Measurements from ENCODE around the gene P4HB. TPM values are rescaled to one million over a fixed set of nuclear protein-coding genes. Genes with fewer than 3 reads are reported as not detected.
A peak's percentile ranks its signal among the peaks of the same experiment; 100 is the strongest.

P4HB gene
- total RNA-seq, 3 donors from 2014 or later = 442 to 487 (median 478) TPM

GRCh38 chr17:81823820-81824550 lies 36.4 kb downstream of the P4HB start:
- peaks cover 4% of the 10 kb centered on the region for H3K4me1 Mint-ChIP-seq (ENCODE audit: low read depth)

GRCh38 chr17:81822996-81823819 lies 37.1 kb downstream of the P4HB start:
- H3K36me3 Mint-ChIP-seq (ENCODE audit: insufficient read depth) = peaks cover 4% of the 10 kb centered on the region
- no peak overlapping the region for H3K4me3 Mint-ChIP-seq

More at GRCh38 chr17:81823820-81824550, 36.4 kb downstream of the P4HB start:
- no peak overlapping the region for H3K4me3 Mint-ChIP-seq
- peaks cover 6% of the 10 kb centered on the region for H3K36me3 Mint-ChIP-seq (ENCODE audit: insufficient read depth)
- no peaks in the 10 kb centered on the region for H3K27me3 Mint-ChIP-seq (ENCODE audit: low read depth)
- DNase-seq (no peak), ATAC-seq (no peak)
- H3K9me3 Mint-ChIP-seq = no peaks in the 10 kb centered on the region

DNA sequence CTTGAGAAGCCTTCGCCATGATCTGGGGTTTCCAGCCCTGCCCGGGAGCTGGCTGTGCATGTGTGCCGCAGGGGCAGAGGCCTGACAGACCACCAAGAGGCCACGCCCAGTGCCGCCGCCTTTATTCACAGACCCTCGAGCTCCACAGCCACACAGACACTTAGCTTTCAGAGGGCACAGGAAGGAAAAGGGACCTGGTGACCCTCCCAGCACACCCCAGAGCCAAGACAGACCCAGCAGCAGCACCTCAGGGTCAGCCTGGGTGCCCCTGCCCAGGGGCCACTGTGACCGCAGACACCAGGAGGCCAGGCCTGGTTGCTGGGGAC lies 38.1 kb downstream of the P4HB start:
- DNase-seq (no peak), ATAC-seq (no peak)
- H3K4me3 Mint-ChIP-seq = no peak overlapping the region
- no peaks in the 10 kb centered on the region for H3K9me3 Mint-ChIP-seq
- H3K27me3 Mint-ChIP-seq (ENCODE audit: low read depth) = no peaks in the 10 kb centered on the region
- peaks cover 4% of the 10 kb centered on the region for H3K36me3 Mint-ChIP-seq (ENCODE audit: insufficient read depth)
- H3K4me1 Mint-ChIP-seq (ENCODE audit: low read depth) = peaks cover 1% of the 10 kb centered on the region

More at GRCh38 chr17:81822996-81823819, 37.1 kb downstream of the P4HB start:
- DNase-seq = no peak
- H3K27me3 Mint-ChIP-seq (ENCODE audit: low read depth) = no peaks in the 10 kb centered on the region
- H3K4me1 Mint-ChIP-seq (ENCODE audit: low read depth) = peaks cover 1% of the 10 kb centered on the region
- no peak for ATAC-seq
- H3K9me3 Mint-ChIP-seq = no peaks in the 10 kb centered on the region

GRCh38 chr17:81821603-81822311 lies 38.6 kb downstream of the P4HB start:
- no peak overlapping the region for H3K4me3 Mint-ChIP-seq
- H3K36me3 Mint-ChIP-seq (ENCODE audit: insufficient read depth) = peaks cover 4% of the 10 kb centered on the region
- H3K9me3 Mint-ChIP-seq = no peaks in the 10 kb centered on the region
- no peaks in the 10 kb centered on the region for H3K27me3 Mint-ChIP-seq (ENCODE audit: low read depth)
- DNase-seq (no peak), ATAC-seq (peak in 1 of 2 donors; percentile 52)
- H3K4me1 Mint-ChIP-seq (ENCODE audit: low read depth) = peaks cover 1% of the 10 kb centered on the region

GRCh38 chr17:81821147-81821546 lies 39.2 kb downstream of the P4HB start:
- peak; percentile 32 to 74 for ATAC-seq
- no peaks in the 10 kb centered on the region for H3K9me3 Mint-ChIP-seq
- H3K27me3 Mint-ChIP-seq (ENCODE audit: low read depth) = no peaks in the 10 kb centered on the region
- no peak for DNase-seq
- H3K4me1 Mint-ChIP-seq (ENCODE audit: low read depth) = peaks cover 1% of the 10 kb centered on the region
- no peak overlapping the region for H3K4me3 Mint-ChIP-seq
- peaks cover 4% of the 10 kb centered on the region for H3K36me3 Mint-ChIP-seq (ENCODE audit: insufficient read depth)

DNA sequence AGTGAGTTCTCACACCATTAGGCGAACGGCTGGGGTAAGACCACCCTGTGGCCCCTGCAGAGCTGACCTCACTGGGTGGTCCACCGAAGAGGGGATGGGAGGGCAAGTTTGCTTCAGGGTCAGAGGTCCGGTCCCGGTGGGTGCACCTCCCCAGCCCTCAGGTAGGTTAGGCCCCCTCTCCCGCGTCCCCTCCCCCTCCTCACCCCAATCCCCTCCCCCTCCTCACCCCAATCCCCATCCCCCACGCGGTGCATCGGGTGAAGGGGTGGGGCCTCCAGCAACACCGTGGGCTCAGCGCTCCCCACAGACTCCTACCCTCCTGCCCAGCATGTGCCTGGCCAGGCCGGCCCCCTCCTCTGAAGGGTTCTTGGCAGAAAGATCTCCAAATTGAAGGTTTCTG lies 40.6 kb downstream of the P4HB start:
- DNase-seq = no peak
- H3K36me3 Mint-ChIP-seq (ENCODE audit: insufficient read depth) = peaks cover 4% of the 10 kb centered on the region

GRCh38 chr17:81817758-81818147 lies 42.6 kb downstream of the P4HB start:
- no peaks in the 10 kb centered on the region for H3K9me3 Mint-ChIP-seq
- H3K4me3 Mint-ChIP-seq = no peak overlapping the region
- H3K36me3 Mint-ChIP-seq (ENCODE audit: insufficient read depth) = peaks cover 2% of the 10 kb centered on the region
- ATAC-seq = no peak
- H3K4me1 Mint-ChIP-seq (ENCODE audit: low read depth) = no peaks in the 10 kb centered on the region
- H3K27me3 Mint-ChIP-seq (ENCODE audit: low read depth) = no peaks in the 10 kb centered on the region
- no peak for DNase-seq

More for the DNA sequence above, 40.6 kb downstream of the P4HB start:
- H3K4me1 Mint-ChIP-seq (ENCODE audit: low read depth) = no peaks in the 10 kb centered on the region
- H3K27me3 Mint-ChIP-seq (ENCODE audit: low read depth) = no peaks in the 10 kb centered on the region
- no peak for ATAC-seq
- H3K9me3 Mint-ChIP-seq = no peaks in the 10 kb centered on the region
- H3K4me3 Mint-ChIP-seq = no peak overlapping the region

GRCh38 chr17:81815646-81815986 lies 44.7 kb downstream of the P4HB start:
- Mint-ChIP-seq H3K4me3 (no peak overlapping the region), H3K9me3 (no peaks in the 10 kb centered on the region), H3K27me3 (ENCODE audit: low read depth) (no peaks in the 10 kb centered on the region), H3K4me1 (ENCODE audit: low read depth) (no peaks in the 10 kb centered on the region), H3K36me3 (ENCODE audit: insufficient read depth) (no peaks in the 10 kb centered on the region)
- DNase-seq (no peak), ATAC-seq (no peak)

- Mint-ChIP-seq H3K36me3 (ENCODE audit: insufficient read depth) (no peaks in the 10 kb centered on the region), H3K27me3 (ENCODE audit: low read depth) (peaks cover 5% of the 10 kb centered on the region), H3K4me3 (no peak overlapping the region), H3K4me1 (ENCODE audit: low read depth) (no peaks in the 10 kb centered on the region), H3K9me3 (no peaks in the 10 kb centered on the region)
- DNase-seq (no peak), ATAC-seq (no peak)
These were observed 45.3 kb downstream of the P4HB start for GRCh38 chr17:81814748-81815645.

- H3K9me3 Mint-ChIP-seq = no peaks in the 10 kb centered on the region
- no peak for DNase-seq
- H3K4me1 Mint-ChIP-seq (ENCODE audit: low read depth) = no peaks in the 10 kb centered on the region
- no peak overlapping the region for H3K4me3 Mint-ChIP-seq
- ATAC-seq = no peak
- H3K36me3 Mint-ChIP-seq (ENCODE audit: insufficient read depth) = no peaks in the 10 kb centered on the region
- peaks cover 13% of the 10 kb centered on the region for H3K27me3 Mint-ChIP-seq (ENCODE audit: low read depth)
These were observed 46.3 kb downstream of the P4HB start for GRCh38 chr17:81813861-81814683.

DNA sequence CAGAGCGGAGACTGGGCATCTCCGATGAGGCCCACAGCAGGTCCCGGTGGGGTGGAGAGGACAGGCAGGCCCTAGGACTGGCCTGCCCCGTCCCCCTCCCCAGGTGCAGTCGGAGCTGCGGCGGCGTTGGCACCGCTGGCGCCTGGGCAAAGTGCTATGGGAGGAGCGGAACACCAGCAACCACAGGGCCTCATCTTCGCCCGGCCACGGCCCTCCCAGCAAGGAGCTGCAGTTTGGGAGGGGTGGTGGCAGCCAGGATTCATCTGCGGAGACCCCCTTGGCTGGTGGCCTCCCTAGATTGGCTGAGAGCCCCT lies 47.0 kb downstream of the P4HB start:
- Mint-ChIP-seq H3K4me3 (no peak overlapping the region), H3K4me1 (ENCODE audit: low read depth) (no peaks in the 10 kb centered on the region), H3K36me3 (ENCODE audit: insufficient read depth) (no peaks in the 10 kb centered on the region), H3K9me3 (no peaks in the 10 kb centered on the region), H3K27me3 (ENCODE audit: low read depth) (peaks cover 15% of the 10 kb centered on the region)
- DNase-seq = no peak
- ATAC-seq = no peak

- H3K9me3 Mint-ChIP-seq = no peaks in the 10 kb centered on the region
- no peaks in the 10 kb centered on the region for H3K36me3 Mint-ChIP-seq (ENCODE audit: insufficient read depth)
- H3K4me3 Mint-ChIP-seq = no peak overlapping the region
These were observed 47.6 kb downstream of the P4HB start for GRCh38 chr17:81812571-81813370.

More at GRCh38 chr17:81812571-81813370, 47.6 kb downstream of the P4HB start:
- ATAC-seq (no peak), DNase-seq (no peak)
- Mint-ChIP-seq H3K27me3 (ENCODE audit: low read depth) (peaks cover 15% of the 10 kb centered on the region), H3K4me1 (ENCODE audit: low read depth) (no peaks in the 10 kb centered on the region)

Measured in activated T-cell treated with anti-CD3 and anti-CD28 coated beads, Interleukin-2, amount 50 U/mL, for 4 hours (primary cell).